SU-DHL-6 (cell line): ENCODE data around the gene CTNNBL1.

Source experiments
- H2AFZ ChIP-seq: fragments of 200-600 bp; sonication (generic); 2 replicates; pipeline ENCODE4 v1.6.1; 2014; ENCODE audit warnings: low read depth, mild to moderate bottlenecking, moderate library complexity, mixed read lengths, antibody characterized with exemption, low read length; ENCODE audit not compliant: severe bottlenecking
- H3F3A ChIP-seq: fragments of 200-600 bp; shearing (Covaris generic); 2 replicates; pipeline ENCODE4 v1.6.0; 2016; ENCODE audit warnings: antibody characterized with exemption, mild to moderate bottlenecking; ENCODE audit not compliant: insufficient read depth
- H3K27ac ChIP-seq: fragments of 200-600 bp; sonication (generic); 2 replicates; pipeline ENCODE4 v1.5.1; 2016; ENCODE audit warnings: low read depth, mild to moderate bottlenecking, low read length, moderate library complexity, mixed read lengths
- H3K27me3 ChIP-seq: fragments of 200-600 bp; sonication (generic), shearing (Covaris generic); 2 replicates; pipeline ENCODE4 v1.6.0; 2014; ENCODE audit warnings: mild to moderate bottlenecking, low read length
- H3K36me3 ChIP-seq: fragments of 200-600 bp; sonication (generic); 2 replicates; pipeline ENCODE4 v1.6.1; 2014; ENCODE audit warnings: mild to moderate bottlenecking, low read length, mixed read lengths
- H3K4me2 ChIP-seq: fragments of 300-600, 200-600 bp; shearing (Covaris generic), sonication (generic); 2 replicates; pipeline ENCODE4 v1.6.0; 2014; ENCODE audit warnings: low read length, low read depth, mild to moderate bottlenecking; ENCODE audit not compliant: poor library complexity, severe bottlenecking
- H3K4me3 ChIP-seq: fragments of 200-600 bp; sonication (generic); 2 replicates; pipeline ENCODE4 v1.5.1; 2014; ENCODE audit warnings: antibody characterized with exemption, low read length, mild to moderate bottlenecking, mixed read lengths; ENCODE audit not compliant: insufficient read depth, poor library complexity, severe bottlenecking
- H3K79me2 ChIP-seq: fragments of 200-600 bp; sonication (generic); 2 replicates; pipeline ENCODE4 v1.6.1; 2014; ENCODE audit warnings: mild to moderate bottlenecking, low read length, moderate library complexity; ENCODE audit not compliant: insufficient read depth
- H3K9ac ChIP-seq: fragments of 200-600 bp; sonication (generic); 2 replicates; pipeline ENCODE4 v1.7.0; 2014; ENCODE audit warnings: mild to moderate bottlenecking, low read length
- H3K9me2 ChIP-seq: fragments of 200-600 bp; sonication (generic); replicated peaks from 2 replicates; pipeline ENCODE4 v1.6.1; 2014; ENCODE audit warnings: low read length; ENCODE audit not compliant: insufficient read depth
- H3K9me3 ChIP-seq: fragments of 200-600 bp; sonication (generic); 2 replicates; pipeline ENCODE4 v1.6.1; 2014; ENCODE audit warnings: low read length, mixed read lengths; ENCODE audit not compliant: insufficient read depth
- H4K20me1 ChIP-seq: fragments of 200-600 bp; sonication (generic); 2 replicates; pipeline ENCODE4 v1.6.1; 2014; ENCODE audit warnings: low read depth, mild to moderate bottlenecking, antibody characterized with exemption, low read length, moderate library complexity, mixed read lengths
- CTCF ChIP-seq: fragments of 200-600 bp; sonication (generic); IDR thresholded peaks from one replicate; pipeline ENCODE4 v1.5.1; 2017; ENCODE audit warnings: antibody characterized with exemption, mild to moderate bottlenecking, low read length, moderate library complexity; ENCODE audit not compliant: insufficient read depth, poor library complexity, severe bottlenecking
- EZH2phosphoT487 ChIP-seq: fragments of 200-600 bp; sonication (generic), shearing (Covaris generic); conservative IDR thresholded peaks from 2 replicates; pipeline ENCODE4 v1.6.1; 2018; ENCODE audit warnings: mild to moderate bottlenecking, antibody characterized with exemption, low read length, moderate library complexity, mixed read lengths

The CTNNBL1 gene

GRCh38 chr20:37901654-37902503 is 208.0 kb downstream of the CTNNBL1 start:
- H2AFZ ChIP-seq = no peak overlapping the region
- no peak overlapping the region for H3K4me3 ChIP-seq
- H3K9ac ChIP-seq = no peak overlapping the region
- no peaks in the 10 kb centered on the region for H3K9me2 ChIP-seq
- H3K27me3 ChIP-seq = no peaks in the 10 kb centered on the region
- TF ChIP-seq CTCF (peak; percentile 39), EZH2phosphoT487 (no peak)
- H3K27ac ChIP-seq = no peak overlapping the region
- no peaks in the 10 kb centered on the region for H4K20me1 ChIP-seq
- H3K4me2 ChIP-seq = no peak overlapping the region
- H3K9me3 ChIP-seq = no peaks in the 10 kb centered on the region
- no peaks in the 10 kb centered on the region for H3K79me2 ChIP-seq
- H3K36me3 ChIP-seq = no peaks in the 10 kb centered on the region
- no peaks in the 10 kb centered on the region for H3F3A ChIP-seq

- no peaks in the 10 kb centered on the region for H3K79me2 ChIP-seq
- no peaks in the 10 kb centered on the region for H3K36me3 ChIP-seq
- H4K20me1 ChIP-seq = no peaks in the 10 kb centered on the region
- TF ChIP-seq CTCF (no peak), EZH2phosphoT487 (no peak)
- no peak within 1 kb of the TSS for H3K27ac ChIP-seq
- no peak within 1 kb of the TSS for H3K9ac ChIP-seq
- no peak within 1 kb of the TSS for H3K4me3 ChIP-seq
- no peaks in the 10 kb centered on the region for H3K9me2 ChIP-seq
- no peaks in the 10 kb centered on the region for H3K9me3 ChIP-seq
- H3F3A ChIP-seq = no peaks in the 10 kb centered on the region
- no peaks in the 10 kb centered on the region for H3K27me3 ChIP-seq
- H3K4me2 ChIP-seq = no peak within 1 kb of the TSS
- H2AFZ ChIP-seq = no peak within 1 kb of the TSS
Observed at GRCh38 chr20:37902504-37903313, 208.9 kb downstream of the CTNNBL1 start, which contains the start of gene VSTM2L. VSTM2L (plus strand) TSS chr20:37903127; CDS start chr20:37903351, 224 bp downstream.

- no peaks in the 10 kb centered on the region for H3K27me3 ChIP-seq
- H3F3A ChIP-seq = no peaks in the 10 kb centered on the region
- TF ChIP-seq CTCF (no peak), EZH2phosphoT487 (no peak)
- no peak overlapping the region for H2AFZ ChIP-seq
- no peak overlapping the region for H3K4me2 ChIP-seq
- H3K79me2 ChIP-seq = no peaks in the 10 kb centered on the region
- H3K9ac ChIP-seq = no peak overlapping the region
- H3K9me2 ChIP-seq = no peaks in the 10 kb centered on the region
- H3K9me3 ChIP-seq = no peaks in the 10 kb centered on the region
- H4K20me1 ChIP-seq = no peaks in the 10 kb centered on the region
- no peak overlapping the region for H3K27ac ChIP-seq
- H3K4me3 ChIP-seq = no peak overlapping the region
- H3K36me3 ChIP-seq = no peaks in the 10 kb centered on the region
Observed at GRCh38 chr20:37903317-37904007, 209.6 kb downstream of the CTNNBL1 start.
